ENCODE data around the gene BPIFB6. TPM values are rescaled to one million over a fixed set of nuclear protein-coding genes. Genes with fewer than 3 reads are reported as not detected.

BPIFB6 gene, protein sequence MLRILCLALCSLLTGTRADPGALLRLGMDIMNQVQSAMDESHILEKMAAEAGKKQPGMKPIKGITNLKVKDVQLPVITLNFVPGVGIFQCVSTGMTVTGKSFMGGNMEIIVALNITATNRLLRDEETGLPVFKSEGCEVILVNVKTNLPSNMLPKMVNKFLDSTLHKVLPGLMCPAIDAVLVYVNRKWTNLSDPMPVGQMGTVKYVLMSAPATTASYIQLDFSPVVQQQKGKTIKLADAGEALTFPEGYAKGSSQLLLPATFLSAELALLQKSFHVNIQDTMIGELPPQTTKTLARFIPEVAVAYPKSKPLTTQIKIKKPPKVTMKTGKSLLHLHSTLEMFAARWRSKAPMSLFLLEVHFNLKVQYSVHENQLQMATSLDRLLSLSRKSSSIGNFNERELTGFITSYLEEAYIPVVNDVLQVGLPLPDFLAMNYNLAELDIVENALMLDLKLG
- total RNA-seq = not detected in 2 replicates

DNA sequence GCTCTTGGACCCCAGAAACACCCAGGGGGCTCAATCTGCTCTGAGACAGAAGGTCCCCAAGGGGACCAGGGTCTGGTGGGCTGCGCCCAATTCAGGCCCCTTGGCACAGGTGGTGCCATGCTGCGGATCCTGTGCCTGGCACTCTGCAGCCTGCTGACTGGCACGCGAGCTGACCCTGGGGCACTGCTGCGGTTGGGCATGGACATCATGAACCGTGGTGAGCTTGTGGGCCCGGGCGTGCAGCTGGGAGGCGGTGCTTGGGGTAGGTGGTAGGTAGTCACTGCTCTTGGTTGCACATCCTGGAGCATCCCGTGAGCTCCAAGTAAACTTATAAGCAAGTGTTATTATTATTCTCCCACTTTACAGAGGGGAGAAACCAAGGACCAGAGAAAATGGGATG lies at the start of gene BPIFB6:
Gene BPIFB6, plus strand, starts transcription at position 118 of the 400 bp plus-strand sequence. Its CDS starts 0 bp downstream, at position 118.

DNA sequence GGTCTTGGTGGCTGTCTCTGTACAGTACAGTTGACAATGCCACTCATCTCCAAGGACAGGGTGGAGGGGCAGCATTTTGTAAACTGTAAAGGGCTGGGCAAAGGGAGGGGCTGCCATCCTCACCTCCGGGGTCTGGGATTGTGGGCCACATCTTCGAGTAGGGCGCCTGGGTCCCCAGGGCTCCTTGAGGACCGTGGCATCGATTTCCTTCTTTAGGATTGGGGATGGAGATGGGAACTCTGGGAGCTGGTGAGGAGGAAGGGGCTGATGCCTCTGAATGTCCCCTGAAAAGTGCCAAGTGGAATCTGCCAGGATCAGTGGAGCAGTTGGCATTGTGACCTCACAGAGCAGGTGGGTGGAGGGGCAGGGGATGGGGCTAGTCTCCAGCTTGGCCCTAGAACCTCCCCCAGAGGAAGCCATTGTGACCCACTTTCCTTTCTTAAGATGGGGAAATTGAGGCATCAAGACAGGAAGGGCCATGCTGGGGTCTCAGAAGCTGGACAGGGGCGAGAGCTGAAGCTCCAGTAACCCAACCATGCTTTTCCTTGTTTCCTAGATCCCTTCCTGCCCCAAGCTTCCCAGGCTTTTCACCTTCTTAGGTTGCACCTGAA lies 27.2 kb upstream of the BPIFB6 start, which contains the start of gene SUN5:
Gene SUN5, minus strand, starts transcription at position 293 of the 611 bp plus-strand sequence. Its CDS starts 93 bp downstream, at position 200.

DNA sequence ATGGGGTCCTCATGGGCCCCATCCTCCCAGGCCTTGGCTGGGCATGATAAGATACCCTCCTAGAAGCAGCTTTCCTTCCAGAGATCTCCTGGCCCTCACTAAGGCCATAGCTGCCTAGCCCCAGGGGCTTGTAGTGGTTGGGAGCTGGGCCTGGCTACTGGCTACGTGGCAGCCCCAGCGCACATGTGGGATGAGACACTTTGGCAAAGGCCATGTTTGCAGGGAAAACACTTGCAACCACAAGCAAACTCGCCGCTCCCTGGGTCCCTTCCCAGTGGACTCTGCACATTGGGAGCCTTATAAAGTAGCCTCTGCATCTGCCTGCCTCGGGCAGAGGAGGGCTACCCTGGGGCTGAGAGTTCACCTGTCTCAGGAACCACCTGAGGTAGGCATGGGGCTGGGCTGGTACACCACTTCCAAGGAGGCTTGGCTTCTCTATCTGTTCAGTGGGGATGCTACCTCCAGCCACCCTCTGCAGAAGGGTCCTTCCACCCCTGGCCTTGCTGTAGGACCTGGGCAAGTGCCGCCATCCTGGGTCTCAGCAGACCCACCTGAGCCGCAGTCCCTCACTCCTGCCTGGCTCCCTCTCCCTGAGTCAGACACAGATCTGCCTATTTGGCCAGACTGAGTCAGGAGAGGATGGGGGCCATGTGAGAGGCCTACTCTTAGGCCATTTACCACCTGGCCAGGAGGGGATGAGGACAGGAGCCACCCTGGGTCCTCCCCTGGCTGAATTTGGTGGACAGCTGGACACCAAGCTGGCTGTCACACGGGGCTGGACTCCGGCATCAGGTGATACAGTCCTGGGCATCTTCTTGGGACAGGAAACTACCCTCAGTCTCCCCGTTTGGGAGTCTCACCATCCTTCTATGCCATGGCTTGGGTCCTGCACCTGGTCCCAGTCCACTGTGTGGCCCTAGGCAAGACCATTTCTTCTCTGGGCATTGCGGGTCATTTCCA lies 23.8 kb upstream of the BPIFB6 start, which contains the start of gene BPIFB2:
Gene BPIFB2, plus strand, starts transcription at position 329 of the 960 bp plus-strand sequence. CDS start 871 bp downstream, outside the sequence.

DNA sequence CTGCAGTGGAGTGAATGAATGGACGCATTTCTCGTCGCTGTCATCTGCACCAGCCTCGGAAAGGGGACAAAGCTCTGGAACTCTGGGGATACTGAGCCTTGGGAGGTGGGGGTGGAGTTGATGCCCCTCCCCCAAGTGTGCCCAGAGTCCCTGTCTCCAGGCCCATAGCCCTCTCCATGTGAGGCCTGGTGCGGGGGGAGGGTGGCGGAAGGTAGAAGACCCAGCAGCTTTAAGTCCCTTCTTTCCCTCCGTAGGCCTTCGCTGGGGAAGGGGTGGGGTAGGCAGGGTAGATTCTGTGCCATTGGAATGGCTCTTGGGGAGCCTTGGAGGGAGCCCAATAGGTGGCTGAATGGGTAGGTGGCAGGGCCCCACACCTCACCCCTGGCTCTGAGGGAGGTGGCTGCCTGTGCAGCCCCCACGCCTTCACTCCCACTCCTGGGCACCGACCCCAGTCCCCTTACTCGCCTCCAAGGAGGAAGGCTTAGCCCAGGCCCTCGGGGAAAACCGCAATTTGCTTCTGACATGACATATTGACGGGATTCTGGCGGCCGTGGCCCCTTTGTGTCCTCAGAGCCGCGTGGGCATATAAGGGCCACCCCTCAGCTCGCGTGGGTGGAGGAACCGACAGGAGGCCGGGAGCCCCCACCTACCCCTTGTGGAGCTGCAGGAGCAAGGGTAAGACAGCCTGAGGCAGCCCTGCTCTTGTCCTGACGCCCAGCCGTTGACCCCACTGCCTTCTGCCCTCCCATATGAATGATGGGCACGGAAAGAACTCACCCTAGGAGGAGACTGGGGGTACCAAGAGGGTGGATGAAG lies 22.1 kb downstream of the BPIFB6 start, which contains the start of gene BPIFB3:
Gene BPIFB3, plus strand, starts transcription at position 613 of the 816 bp plus-strand sequence. CDS start 1,533 bp downstream, outside the sequence.

DNA sequence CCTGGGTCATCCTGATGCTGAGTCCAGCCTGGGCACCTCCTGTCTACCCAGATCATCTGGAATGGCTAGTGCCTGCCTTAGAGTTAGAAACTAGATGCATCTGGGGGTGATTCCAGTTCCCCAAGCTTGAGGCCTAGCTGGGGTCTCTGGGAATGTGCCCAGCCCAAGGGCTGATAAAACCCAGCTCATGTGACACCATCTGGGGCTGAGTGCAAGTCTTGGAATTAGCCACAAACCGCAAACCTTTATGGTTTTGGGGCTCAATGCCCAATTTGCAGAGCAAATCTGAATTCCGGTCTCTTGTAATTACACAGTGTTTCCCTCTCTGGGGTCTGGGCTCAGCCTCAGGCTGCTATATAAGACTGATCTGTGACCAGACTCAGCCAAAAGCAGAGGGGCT lies 47.8 kb downstream of the BPIFB6 start, which contains the start of gene BPIFB4:
Gene BPIFB4, plus strand, starts transcription at position 385 of the 400 bp plus-strand sequence. CDS start 1,884 bp downstream, outside the sequence.

Other genes with a start within 250 kb of the BPIFB6 start
- gene MAPRE1, start 211.7 kb upstream of the BPIFB6 start, total RNA-seq = 91.1 and 97.7 TPM in 2 replicates
- gene EFCAB8, start 172.7 kb upstream of the BPIFB6 start, total RNA-seq = not detected in 2 replicates
- not detected in 2 replicates for gene SUN5, start 27.2 kb upstream of the BPIFB6 start, total RNA-seq
- gene BPIFB2, start 23.9 kb upstream of the BPIFB6 start, total RNA-seq = not detected in 2 replicates
- not detected in 2 replicates for gene BPIFB3, start 22.3 kb downstream of the BPIFB6 start, total RNA-seq
- not detected in 2 replicates for gene BPIFB4, start 48.0 kb downstream of the BPIFB6 start, total RNA-seq
- not detected in 2 replicates for gene BPIFA2, start 136.5 kb downstream of the BPIFB6 start, total RNA-seq
- not detected in 2 replicates for gene BPIFA3, start 185.7 kb downstream of the BPIFB6 start, total RNA-seq
- not detected in 2 replicates for gene BPIFA1, start 204.3 kb downstream of the BPIFB6 start, total RNA-seq

Measured in myometrial cell (primary cell).